GM21723 (cell line): Measurements from ENCODE around the gene TES.

Experiments used
- ATAC-seq: cut with Tn5 transposase; IDR thresholded peaks from one replicate; pipeline ENCODE4 v1.9.1; 2021; ENCODE audit warnings: mild to moderate bottlenecking, moderate library complexity; ENCODE audit not compliant: unreplicated experiment

TES gene

GRCh38 chr7:116219288-116219687 lies 8.9 kb downstream of the TES start:
- no peak for ATAC-seq

- no peak for ATAC-seq
Measured at GRCh38 chr7:116219834-116220233, 9.5 kb downstream of the TES start.

GRCh38 chr7:116222501-116222900 lies 12.2 kb downstream of the TES start:
- ATAC-seq: no peak

GRCh38 chr7:116223588-116223987 lies 13.2 kb downstream of the TES start:
- ATAC-seq: no peak

- peak; percentile 51 for ATAC-seq
Measured at GRCh38 chr7:116224492-116225098, 14.3 kb downstream of the TES start.

GRCh38 chr7:116225860-116226259 lies 15.5 kb downstream of the TES start:
- ATAC-seq: no peak

GRCh38 chr7:116226664-116227063 lies 16.3 kb downstream of the TES start:
- no peak for ATAC-seq

GRCh38 chr7:116227678-116228239 lies 17.4 kb downstream of the TES start:
- ATAC-seq: no peak

GRCh38 chr7:116228241-116228640 lies 17.9 kb downstream of the TES start:
- ATAC-seq: no peak

GRCh38 chr7:116229366-116229765 lies 19.0 kb downstream of the TES start:
- peak; percentile 72 for ATAC-seq

GRCh38 chr7:116230191-116231005 lies 20.1 kb downstream of the TES start:
- peak; percentile 34 for ATAC-seq

GRCh38 chr7:116231543-116231942 lies 21.2 kb downstream of the TES start:
- ATAC-seq: no peak

GRCh38 chr7:116231949-116232348 lies 21.6 kb downstream of the TES start:
- no peak for ATAC-seq

GRCh38 chr7:116232350-116232749 lies 22.0 kb downstream of the TES start:
- ATAC-seq: no peak

- no peak for ATAC-seq
Measured at GRCh38 chr7:116232920-116233319, 22.6 kb downstream of the TES start.

- no peak for ATAC-seq
Measured at GRCh38 chr7:116234517-116235200, 24.3 kb downstream of the TES start.

- ATAC-seq: no peak
Measured at GRCh38 chr7:116235380-116235779, 25.0 kb downstream of the TES start.

- ATAC-seq: no peak
Measured at GRCh38 chr7:116236020-116236630, 25.8 kb downstream of the TES start.

GRCh38 chr7:116239020-116239419 lies 28.7 kb downstream of the TES start:
- no peak for ATAC-seq

GRCh38 chr7:116239434-116239833 lies 29.1 kb downstream of the TES start:
- no peak for ATAC-seq

- ATAC-seq: no peak
Measured at GRCh38 chr7:116240024-116240668, 29.8 kb downstream of the TES start.
